Measurements from ENCODE around the gene RETREG1. TPM values are rescaled to one million over a fixed set of nuclear protein-coding genes. Genes with fewer than 3 reads are reported as not detected.

The RETREG1 gene
- total RNA-seq, 1 donor from 2014 or later = 25.2 TPM

DNA sequence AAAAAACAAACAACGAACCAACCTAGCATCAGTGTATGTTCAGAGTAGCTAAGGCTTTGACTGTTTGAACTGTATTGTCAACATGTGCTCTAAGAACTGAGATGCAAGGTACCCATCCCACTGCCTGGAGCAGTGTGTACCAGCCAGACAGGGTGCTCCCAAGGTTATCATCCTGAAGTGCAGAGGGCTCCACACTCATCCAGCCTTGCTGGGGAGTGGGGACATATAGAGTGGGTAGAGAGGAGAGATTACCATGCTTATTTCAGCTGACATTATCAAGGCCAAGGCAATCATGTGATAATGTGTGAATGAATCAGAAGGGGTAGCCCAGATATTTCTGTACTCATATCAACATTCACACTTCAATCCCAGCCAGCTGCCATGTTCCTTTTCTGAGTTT, 82.5 kb downstream of the RETREG1 start:
- no peak for DNase-seq (ENCODE audit: low spot score)
- no peak for ATAC-seq

DNA sequence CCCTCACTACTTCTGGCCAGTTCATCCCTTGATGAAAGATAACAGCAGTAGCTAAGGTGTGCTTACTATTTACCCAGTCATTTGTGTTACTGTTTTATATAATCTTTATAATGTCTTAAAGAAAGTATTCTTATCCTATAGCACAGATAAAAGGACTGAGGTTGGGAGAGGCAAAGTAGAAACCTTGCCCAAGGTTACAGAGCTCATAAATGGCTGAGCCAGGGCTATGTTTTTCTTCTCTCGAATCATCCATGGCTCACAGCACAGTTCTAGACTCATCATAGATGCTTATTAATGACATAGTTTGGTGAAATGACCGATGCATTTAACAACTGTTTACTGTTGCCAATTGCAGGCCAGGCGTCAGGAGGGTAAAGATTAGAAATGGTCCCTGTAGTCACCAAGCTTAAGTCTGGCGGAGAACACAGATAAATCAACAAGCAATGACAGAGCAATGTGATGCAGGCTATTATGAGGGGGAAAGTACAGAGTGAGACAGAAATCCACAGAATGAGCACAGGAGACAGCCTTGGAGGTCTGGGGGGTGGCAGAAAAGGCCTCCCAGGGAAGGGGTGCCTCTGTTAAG, 85.6 kb downstream of the RETREG1 start:
- DNase-seq (ENCODE audit: low spot score) = no peak
- no peak for ATAC-seq

- DNase-seq (ENCODE audit: low spot score) (no peak), ATAC-seq (no peak)
These were observed 87.5 kb downstream of the RETREG1 start for GRCh38 chr5:16529306-16529705.

DNA sequence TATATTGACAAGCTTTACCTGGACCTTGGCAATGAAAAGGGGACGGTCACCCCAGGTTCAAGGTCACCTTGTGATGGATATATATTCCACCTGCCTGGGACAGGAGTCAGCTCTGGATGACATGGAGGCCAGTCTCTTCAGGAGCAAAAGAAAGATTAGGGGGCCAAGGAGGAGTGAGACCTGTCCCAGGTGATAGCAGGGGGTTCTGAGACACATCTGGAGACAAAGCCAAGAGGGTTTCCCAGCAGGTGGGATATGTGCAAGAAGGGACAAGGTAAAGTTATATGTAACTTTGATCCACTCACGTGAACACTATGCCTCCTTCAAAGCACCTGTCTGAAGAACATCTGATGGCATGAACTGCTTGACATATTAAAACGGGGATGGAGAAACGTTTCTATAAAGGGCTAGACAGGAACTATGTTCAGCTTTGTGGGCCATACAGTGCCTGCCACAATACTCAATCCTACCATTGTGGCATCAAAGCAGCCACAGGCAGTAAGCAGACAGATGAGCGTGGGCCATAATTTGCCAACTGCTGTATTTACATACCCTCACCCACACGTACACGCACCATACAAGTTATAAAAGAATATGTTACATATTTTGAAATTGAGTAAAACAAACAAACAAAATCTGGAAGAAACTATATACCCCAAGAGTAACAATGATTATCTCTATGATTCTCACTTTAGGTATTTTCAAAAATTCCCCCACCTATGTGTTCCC, 88.3 kb downstream of the RETREG1 start:
- ATAC-seq = no peak

DNA sequence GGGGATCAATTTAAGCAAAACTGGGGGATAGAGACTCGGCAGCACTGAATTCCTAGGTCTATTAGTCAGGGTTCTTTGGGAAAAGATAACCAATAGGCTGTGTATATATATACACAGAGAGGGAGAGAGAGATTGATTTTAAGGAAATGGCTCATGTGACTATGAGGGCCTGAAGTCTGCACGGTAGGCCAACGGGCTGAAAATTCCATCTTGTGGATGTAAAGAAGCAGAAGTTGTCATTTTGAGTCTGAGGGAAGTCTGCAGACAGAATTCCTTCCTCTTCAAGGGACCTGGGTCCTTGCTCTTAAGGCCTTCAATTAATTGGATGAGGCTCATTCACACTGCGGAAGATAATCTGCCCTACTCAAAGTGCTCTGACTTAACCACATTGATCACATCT, 91.1 kb downstream of the RETREG1 start:
- ATAC-seq (no peak), DNase-seq (ENCODE audit: low spot score) (no peak)

More for the DNA sequence above, 88.3 kb downstream of the RETREG1 start:
- DNase-seq (ENCODE audit: low spot score) = no peak

GRCh38 chr5:16524286-16524685, 92.5 kb downstream of the RETREG1 start:
- ATAC-seq (no peak), DNase-seq (ENCODE audit: low spot score) (no peak)

GRCh38 chr5:16521521-16522483, 95.0 kb downstream of the RETREG1 start:
- DNase-seq (ENCODE audit: low spot score) (peak; percentile 59), ATAC-seq (peak; percentile 85)

DNA sequence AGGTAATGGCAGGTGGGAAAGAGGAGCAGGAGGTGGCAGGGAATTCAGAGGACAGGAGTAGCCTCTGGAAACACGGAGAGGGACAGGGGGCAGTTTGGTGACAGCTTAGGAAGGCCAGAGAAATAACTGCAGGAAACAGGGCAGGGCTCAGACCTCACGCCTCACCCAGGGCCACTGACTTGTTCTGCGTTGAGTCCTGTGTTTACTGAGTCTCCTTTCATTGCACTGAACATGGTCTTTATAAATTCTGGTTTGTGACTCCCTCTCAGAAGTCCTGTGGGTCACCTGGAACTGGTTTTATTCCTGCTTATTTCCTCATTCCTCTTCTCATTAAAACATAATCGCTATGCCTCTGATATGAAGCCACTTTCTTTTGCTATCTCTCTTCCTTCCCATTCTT, 96.0 kb downstream of the RETREG1 start:
- no peak for DNase-seq (ENCODE audit: low spot score)
- peak; percentile 41 for ATAC-seq

DNA sequence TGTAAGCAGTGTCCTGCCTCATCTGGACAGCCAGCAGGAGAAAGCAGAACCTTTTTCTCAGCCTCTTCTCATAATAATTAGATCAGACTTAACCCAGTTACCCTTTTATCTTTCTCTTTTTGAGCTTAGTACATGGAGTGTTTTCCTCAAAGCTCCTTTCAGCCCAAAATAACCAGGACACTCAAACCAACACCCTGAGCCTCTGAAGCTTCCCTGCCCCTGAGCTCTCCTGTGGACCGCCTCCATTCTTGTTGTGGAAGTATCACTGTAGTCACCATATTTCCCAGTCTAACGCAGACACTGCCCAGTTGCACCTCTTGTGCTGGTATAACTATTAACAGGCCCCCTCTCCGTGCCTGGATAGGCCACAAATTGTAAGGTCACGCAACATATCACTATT, 97.4 kb downstream of the RETREG1 start:
- ATAC-seq (no peak), DNase-seq (ENCODE audit: low spot score) (no peak)

GRCh38 chr5:16518606-16519005, 98.2 kb downstream of the RETREG1 start:
- DNase-seq (ENCODE audit: low spot score) (no peak), ATAC-seq (no peak)

GRCh38 chr5:16515532-16515931, 101.3 kb downstream of the RETREG1 start:
- DNase-seq (ENCODE audit: low spot score) (no peak), ATAC-seq (no peak)

GRCh38 chr5:16510098-16510497, 106.7 kb downstream of the RETREG1 start:
- ATAC-seq (no peak), DNase-seq (ENCODE audit: low spot score) (no peak)

- peak; percentile 89 for DNase-seq (ENCODE audit: low spot score)
- ATAC-seq = peak; percentile 90
These were observed 107.9 kb downstream of the RETREG1 start for GRCh38 chr5:16508730-16509531.

- no peak for ATAC-seq
- no peak for DNase-seq (ENCODE audit: low spot score)
These were observed 109.1 kb downstream of the RETREG1 start for GRCh38 chr5:16507716-16508115.

- DNase-seq (ENCODE audit: low spot score) (no peak), ATAC-seq (no peak)
These were observed 110.9 kb downstream of the RETREG1 start for GRCh38 chr5:16505904-16506303.

DNA sequence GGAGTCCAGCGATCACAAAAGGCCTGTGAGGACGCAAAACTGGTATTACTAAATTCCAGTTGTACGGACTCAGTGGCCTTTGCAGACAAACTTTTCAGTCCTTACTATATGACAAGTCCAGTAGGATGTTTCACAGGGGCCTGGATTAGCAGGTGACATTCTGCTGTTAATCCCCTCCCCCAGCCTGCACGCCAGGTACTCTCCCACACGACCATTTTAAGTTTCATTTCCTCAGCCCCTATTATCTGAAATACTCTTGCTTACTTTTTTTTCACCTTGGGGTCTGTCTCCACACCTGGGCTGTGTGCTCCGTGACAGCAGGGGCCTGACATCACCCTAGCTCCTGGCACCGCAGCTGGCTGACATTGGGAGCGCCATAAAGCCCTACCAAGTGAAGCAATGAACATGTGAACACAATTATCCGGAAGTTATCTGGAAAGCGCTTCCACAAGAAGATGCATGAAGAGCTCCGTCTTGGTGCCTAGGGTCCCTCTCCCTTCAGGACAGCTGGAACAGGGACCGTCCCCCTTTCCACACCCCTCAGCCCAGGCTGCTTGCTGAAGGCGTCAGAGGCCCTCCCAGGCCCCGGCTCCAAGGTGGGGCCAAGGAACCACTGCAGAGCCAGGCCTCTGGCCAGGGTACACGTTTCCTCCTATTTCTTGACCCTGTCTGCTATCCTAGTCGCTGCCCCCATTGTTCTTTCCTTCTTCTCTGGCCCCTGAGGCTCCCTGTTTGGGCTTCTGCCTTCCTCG, 111.5 kb downstream of the RETREG1 start:
- ATAC-seq (no peak), DNase-seq (ENCODE audit: low spot score) (no peak)

DNA sequence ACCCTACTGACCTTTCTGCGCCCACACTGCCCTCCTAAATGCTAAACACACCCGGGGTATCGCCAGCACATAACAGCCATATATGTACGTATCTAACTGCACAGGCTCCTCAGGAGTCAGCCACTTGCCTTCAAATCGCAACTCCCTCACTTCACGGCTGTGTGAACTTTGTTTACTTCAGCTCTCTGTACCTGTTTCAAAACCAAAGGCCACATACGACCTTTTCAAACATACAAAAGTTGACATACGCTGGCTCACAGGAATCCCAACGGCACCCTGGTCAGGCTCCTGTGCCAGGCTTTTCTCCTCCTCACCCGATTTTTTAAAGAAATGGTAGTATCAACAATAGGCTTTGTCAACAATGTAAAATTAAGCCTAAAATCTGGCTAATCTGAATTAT, 112.2 kb downstream of the RETREG1 start:
- peak; percentile 54 for DNase-seq (ENCODE audit: low spot score)
- ATAC-seq = peak; percentile 60

- DNase-seq (ENCODE audit: low spot score) (no peak), ATAC-seq (no peak)
These were observed 113.9 kb downstream of the RETREG1 start for GRCh38 chr5:16502866-16503265.

- no peak for DNase-seq (ENCODE audit: low spot score)
- no peak for ATAC-seq
These were observed 116.8 kb downstream of the RETREG1 start for GRCh38 chr5:16500024-16500423.

DNA sequence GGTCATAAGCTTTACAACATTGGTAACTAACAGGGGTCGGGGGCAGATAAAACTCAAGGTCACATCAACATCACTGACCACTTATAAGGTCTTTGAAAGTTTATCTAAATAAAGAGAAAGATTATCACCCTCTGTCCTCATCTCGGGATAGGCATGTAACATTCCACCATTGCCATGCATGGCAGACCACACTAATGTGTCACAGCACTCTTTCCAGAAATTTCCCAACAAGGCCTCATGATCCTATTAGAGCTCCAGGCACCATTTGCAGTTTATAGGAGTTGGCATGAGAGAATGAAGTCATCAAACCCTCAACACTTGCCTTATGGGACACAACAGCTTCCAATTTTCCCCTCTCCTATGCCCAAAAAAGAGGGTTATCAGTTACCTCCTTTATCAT, 119.3 kb downstream of the RETREG1 start:
- DNase-seq (ENCODE audit: low spot score) = no peak

More for the DNA sequence above, 119.3 kb downstream of the RETREG1 start:
- no peak for ATAC-seq
